GM12801 (cell line): ENCODE measurements around the gene EDEM2.

ENCODE experiments used
- TF ChIP-seq, protein P1 (sequence below): IDR thresholded peaks from one replicate; pipeline ENCODE4 v1.5.1; 2011; ENCODE audit warnings: control low read depth; ENCODE audit not compliant: insufficient read length; ENCODE audit errors: extremely low read depth

EDEM2 gene

DNA sequence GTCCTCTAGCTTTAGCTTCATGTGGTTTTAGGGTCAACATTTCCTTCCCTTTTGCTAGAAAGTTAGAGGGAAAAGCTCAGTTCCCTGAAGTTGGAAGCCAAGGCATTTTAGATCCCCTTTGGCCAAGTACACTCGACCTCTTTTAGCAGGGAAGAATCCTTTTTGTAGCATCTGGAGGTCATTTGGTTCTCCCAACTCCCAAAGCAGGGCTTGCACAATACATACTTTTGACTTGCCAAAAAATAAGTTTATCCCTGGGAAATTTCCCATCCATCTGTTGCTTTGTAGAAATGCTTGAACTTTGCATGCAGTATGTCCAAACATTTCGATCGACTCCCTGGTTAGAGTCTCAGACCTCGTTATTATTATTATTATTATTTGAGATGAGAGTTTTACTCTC lies 4.6 kb upstream of the EDEM2 start:
- TF ChIP-seq, protein P1, sequence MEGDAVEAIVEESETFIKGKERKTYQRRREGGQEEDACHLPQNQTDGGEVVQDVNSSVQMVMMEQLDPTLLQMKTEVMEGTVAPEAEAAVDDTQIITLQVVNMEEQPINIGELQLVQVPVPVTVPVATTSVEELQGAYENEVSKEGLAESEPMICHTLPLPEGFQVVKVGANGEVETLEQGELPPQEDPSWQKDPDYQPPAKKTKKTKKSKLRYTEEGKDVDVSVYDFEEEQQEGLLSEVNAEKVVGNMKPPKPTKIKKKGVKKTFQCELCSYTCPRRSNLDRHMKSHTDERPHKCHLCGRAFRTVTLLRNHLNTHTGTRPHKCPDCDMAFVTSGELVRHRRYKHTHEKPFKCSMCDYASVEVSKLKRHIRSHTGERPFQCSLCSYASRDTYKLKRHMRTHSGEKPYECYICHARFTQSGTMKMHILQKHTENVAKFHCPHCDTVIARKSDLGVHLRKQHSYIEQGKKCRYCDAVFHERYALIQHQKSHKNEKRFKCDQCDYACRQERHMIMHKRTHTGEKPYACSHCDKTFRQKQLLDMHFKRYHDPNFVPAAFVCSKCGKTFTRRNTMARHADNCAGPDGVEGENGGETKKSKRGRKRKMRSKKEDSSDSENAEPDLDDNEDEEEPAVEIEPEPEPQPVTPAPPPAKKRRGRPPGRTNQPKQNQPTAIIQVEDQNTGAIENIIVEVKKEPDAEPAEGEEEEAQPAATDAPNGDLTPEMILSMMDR, result no peak

DNA sequence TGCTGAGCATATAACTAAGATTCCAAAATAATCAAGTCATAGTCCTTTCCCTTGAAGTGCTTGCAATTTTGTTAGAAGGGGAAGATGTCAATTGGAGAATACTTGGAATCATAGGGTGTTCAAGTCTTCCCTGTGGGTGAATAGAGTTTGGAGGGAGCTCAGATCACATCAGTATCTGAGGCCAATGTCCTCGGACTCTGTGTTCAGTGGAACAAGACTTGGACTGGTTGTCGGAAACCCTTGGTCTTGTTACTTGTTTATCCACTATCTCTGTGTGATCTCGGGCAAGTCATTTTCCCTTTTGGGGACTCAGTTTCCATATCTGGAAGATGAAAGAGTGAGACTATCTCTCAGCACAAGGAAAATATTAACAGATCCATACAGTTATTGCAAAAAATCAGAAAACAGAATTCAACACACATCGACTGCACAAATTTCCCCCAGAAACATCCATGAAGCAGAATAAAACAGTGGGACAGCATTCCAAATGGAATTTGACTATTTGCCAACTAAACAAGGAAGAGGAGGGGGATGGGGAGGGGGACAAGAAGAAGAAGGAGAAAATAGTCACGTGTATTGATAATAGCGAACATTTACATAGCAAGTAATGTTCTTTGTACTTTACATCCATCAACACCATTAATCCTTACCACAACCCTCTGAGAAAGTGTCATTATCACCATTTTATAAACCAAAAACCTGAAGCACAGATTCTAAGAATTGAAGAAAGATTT lies 3.9 kb upstream of the EDEM2 start:
- TF ChIP-seq, protein P1, result no peak

DNA sequence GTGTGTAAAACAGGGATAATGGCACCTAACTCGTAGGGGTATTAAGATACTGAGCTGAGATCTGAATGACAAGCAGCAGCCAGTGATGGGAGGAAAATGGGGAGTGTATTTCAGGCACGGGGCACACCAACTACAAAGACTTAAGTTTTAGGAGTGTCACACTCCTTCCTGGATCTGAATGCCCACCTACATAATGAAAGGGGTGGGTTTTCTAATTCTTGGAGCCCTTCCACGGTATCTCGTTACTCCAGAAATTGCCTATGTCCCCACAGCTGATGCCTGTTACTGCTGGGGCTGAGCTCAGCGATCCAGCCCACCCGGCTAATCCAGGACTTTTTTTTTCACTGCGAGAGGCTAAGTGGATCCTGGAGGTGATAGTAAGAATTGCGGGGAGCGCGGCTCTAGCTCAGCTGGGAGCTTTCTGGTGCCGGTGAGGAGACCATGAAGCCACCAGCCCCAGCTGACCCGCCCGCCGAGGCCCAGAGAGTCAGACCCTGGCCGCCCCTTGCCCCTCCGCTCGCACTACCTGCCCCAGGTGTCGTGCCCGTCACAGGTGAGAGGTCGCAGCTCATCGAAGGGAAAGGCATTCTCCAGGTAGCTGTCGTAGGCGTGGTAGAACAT lies 727 bp downstream of the EDEM2 start:
- TF ChIP-seq, protein P1, result no peak

DNA sequence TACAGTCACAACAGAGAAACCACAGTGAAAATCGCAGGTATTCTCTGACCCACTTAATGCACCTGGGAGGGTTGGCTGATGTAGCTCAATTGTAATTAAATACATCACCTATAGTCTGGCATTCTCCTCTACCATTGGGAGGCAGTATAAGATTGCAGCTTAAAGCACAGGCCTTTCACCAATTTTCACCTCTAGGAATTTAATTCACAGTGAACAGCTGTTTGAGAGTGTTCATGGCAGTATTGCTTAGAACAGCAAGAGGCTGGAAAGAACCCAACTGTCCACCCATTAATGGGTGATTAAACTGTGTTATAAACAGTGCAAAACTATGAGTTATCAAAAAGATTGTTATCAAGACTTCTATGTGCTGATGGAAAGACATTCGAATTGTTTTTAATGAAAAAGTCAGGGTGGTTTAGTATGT lies 2.0 kb downstream of the EDEM2 start:
- TF ChIP-seq, protein P1, result no peak

DNA sequence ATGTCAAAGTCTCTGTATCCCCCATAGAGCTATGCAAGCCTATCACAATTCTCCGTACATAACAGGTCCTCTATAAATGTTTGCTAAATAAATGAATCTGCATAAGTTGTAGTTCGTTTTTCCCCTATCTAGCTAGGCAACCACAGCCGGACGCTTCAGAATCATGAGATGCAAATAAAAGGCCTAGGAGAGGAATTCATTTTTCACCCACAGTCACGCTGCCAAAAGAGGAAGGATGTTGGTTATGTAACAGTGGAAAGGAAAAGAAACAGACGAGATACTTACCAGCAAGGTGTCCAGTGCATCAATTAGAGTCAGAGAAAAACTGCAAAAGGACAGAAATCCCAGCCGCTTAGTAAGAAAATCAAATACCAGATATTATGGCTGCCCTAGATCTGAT lies 2.4 kb downstream of the EDEM2 start:
- TF ChIP-seq, protein P1, result no peak

DNA sequence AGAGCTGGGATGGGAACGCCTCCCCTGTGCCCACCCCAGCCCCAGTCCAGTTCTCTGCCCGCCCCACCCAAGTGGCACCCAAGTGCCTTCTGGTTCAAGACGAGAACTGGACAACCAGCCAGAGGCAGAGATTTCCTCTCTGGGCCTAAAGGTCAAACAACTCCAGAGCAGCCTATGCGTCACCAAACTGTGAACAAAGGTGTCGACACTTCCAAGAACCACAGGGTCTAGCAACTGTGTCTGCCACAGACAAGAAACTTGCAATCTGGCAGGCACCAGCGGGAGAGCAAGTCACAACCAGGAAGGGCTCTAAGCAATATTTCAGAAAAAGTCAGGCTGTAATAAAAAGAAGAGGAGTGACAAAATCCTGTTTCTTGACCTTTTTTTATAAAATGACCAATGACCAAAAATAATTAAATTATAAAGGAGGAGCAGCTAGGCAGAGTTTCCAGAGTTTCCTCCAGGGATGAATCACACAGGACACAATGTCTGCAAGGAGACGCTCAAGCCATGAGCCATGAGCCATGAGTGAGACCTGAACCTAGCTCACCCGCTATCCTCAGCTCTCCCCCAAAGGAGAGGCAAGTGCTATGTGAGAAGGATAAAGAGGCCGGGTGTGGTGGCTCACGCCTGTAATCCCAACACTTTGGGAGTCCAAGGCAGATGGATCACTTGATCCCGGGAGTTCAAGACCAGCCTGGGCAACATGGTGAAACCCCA lies 11.1 kb downstream of the EDEM2 start:
- TF ChIP-seq, protein P1, result no peak

DNA sequence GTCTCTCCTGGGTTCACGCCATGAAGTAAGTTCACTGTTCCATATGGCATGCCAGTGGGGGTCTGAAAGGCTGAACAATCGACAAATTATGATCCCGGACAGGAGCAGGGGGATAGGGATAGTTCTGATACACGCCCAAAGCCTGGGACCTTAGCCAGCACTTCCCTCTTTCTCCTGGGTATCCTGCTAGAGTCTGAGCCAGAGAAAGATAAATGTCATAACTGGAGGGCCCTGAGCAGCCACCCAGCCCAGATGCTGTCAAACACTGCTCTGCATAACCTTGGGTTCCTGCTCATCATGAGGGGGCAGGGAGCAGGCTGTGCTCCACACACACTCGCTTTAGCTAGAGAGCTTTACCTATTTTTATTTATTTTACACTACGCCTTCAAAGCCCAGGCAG lies 12.3 kb downstream of the EDEM2 start:
- TF ChIP-seq, protein P1, result no peak
